Activated CD8-positive, alpha-beta T cell treated with anti-CD3 and anti-CD28 coated beads for 36 hours (primary cell): Measurements from ENCODE around the gene SSMEM1. TPM values are rescaled to one million over a fixed set of nuclear protein-coding genes. Genes with fewer than 3 reads are reported as not detected.
"Not testable (repeated sequence)": the region's sequence is repeated elsewhere in the genome, so short reads cannot be mapped to it uniquely, and the experiment has no call there.

Source experiments
- ATAC-seq: fragments of 200-7000 bp; cut with Tn5 transposase; one replicate; pipeline ENCODE4 v1.10.0; 2021; ENCODE audit warnings: mild to moderate bottlenecking, moderate library complexity
- CTCF ChIA-PET: fragments of 350-600 bp; sonication (Branson Sonifier 250); formaldehyde crosslinking; loops from one replicate; lab custom pipeline; 2021; ENCODE audit warnings: antibody characterized with exemption; lab: Charles Lee
- POLR2A ChIA-PET: fragments of 350-600 bp; sonication (Branson Sonifier 250); formaldehyde crosslinking; loops from one replicate; lab custom pipeline; 2021; ENCODE audit warnings: antibody characterized with exemption; lab: Charles Lee
- DNase-seq: peaks from one replicate; pipeline ENCODE4 v3.0.0-alpha.2; 2020
- H3K27ac Mint-ChIP-seq: one replicate; pipeline ENCODE4 v1.8.0; 2021; ENCODE audit warnings: mild to moderate bottlenecking, mixed read lengths
- H3K27me3 Mint-ChIP-seq: one replicate; pipeline ENCODE4 v1.8.0; 2021; ENCODE audit warnings: mixed read lengths
- H3K36me3 Mint-ChIP-seq: one replicate; pipeline ENCODE4 v1.8.0; 2021; ENCODE audit warnings: low read depth, mixed read lengths
- H3K4me1 Mint-ChIP-seq: one replicate; pipeline ENCODE4 v1.8.0; 2021; ENCODE audit warnings: low read depth, mixed read lengths
- H3K4me3 Mint-ChIP-seq: one replicate; pipeline ENCODE4 v1.8.0; 2021; ENCODE audit warnings: mild to moderate bottlenecking, moderate library complexity, mixed read lengths
- H3K9me3 Mint-ChIP-seq: one replicate; pipeline ENCODE4 v1.8.0; 2021; ENCODE audit warnings: mixed read lengths
- CTCF ChIP-seq: fragments of 200-600 bp; IDR thresholded peaks from one replicate; pipeline ENCODE4 v1.8.0; 2022; ENCODE audit warnings: antibody characterized with exemption, mild to moderate bottlenecking
- intact Hi-C: fragments of 100-400 bp; cut with micrococcal nuclease; formaldehyde crosslinking; loops from one replicate; pipeline ENCODE4 v1.10.0; 2022
- total RNA-seq, 2 experiments: library from RNA; stranded (reverse); gene quantifications; one replicate each; pipeline ENCODE4 v1.2.3, GENCODE V29; 2021

Gene SSMEM1
- total RNA-seq, 2 experiments from 2014 or later, result not detected

DNA sequence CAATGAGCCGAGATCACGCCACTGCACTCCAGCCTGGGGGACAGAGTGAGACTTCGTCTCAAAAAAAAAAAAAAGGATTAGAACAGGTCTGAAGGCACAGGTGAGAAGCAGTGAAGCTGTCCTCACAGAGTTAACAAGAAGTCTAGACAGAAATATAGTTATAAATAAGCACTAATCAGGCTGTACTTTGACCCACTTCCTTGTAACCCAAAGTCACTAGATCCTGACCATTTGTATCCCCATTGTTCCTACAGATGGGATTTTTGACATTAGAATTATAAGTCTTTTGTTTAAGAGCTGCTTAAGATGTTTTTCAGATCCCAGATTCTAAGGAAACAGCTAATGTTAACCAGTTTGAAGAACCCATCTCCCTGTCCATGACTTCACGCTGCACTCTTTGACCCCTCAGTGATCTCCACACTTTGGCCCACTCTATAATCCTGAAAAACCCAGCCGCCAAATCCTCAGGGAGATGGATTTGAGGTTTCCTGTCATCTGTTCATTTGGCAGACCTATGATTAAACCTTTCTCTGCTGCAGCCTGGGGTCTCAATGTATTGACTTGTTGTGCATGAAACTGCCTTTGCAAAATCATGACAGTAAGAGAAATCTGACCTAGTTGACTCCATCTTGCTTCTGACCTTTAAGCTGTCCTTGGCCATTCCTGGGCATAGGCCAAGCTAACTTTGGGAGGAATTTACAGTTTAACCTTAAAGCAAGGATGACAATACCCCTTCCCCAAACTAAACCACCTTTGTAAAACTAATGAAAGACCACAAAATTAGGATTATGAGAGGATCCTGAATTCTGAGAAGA lies 11.4 kb downstream of the SSMEM1 start:
- H3K27ac Mint-ChIP-seq, result no peak overlapping the region
- no peak for TF ChIP-seq CTCF
- ChIA-PET CTCF (interaction anchor here (1.2 kb wide), 1 partner anchor 79 kb away, joined by 3 read pairs; no protein-coding TSS in a partner anchor), POLR2A (no interaction called here)
- no peak for ATAC-seq
- H3K36me3 Mint-ChIP-seq, result no peaks in the 10 kb centered on the region
- H3K4me1 Mint-ChIP-seq, result no peaks in the 10 kb centered on the region
- DNase-seq, result no peak
- H3K27me3 Mint-ChIP-seq, result peaks cover 5% of the 10 kb centered on the region
- intact Hi-C loops, result no loop called here
- no peaks in the 10 kb centered on the region for H3K9me3 Mint-ChIP-seq
- no peak overlapping the region for H3K4me3 Mint-ChIP-seq

GRCh38 chr7:130219871-130220270 lies 12.2 kb downstream of the SSMEM1 start:
- H3K27me3 Mint-ChIP-seq, result no peaks in the 10 kb centered on the region
- intact Hi-C loops, result no loop called here
- no peak for ATAC-seq
- ChIA-PET CTCF (no interaction called here), POLR2A (no interaction called here)
- H3K27ac Mint-ChIP-seq, result no peak overlapping the region
- no peak for TF ChIP-seq CTCF
- no peaks in the 10 kb centered on the region for H3K9me3 Mint-ChIP-seq
- no peaks in the 10 kb centered on the region for H3K36me3 Mint-ChIP-seq
- H3K4me3 Mint-ChIP-seq, result no peak overlapping the region
- no peak for DNase-seq
- no peaks in the 10 kb centered on the region for H3K4me1 Mint-ChIP-seq

- no peaks in the 10 kb centered on the region for H3K4me1 Mint-ChIP-seq
- DNase-seq, result no peak
- ChIA-PET CTCF (no interaction called here), POLR2A (no interaction called here)
- ATAC-seq, result no peak
- no peak overlapping the region for H3K4me3 Mint-ChIP-seq
- no peaks in the 10 kb centered on the region for H3K27me3 Mint-ChIP-seq
- H3K9me3 Mint-ChIP-seq, result no peaks in the 10 kb centered on the region
- no peaks in the 10 kb centered on the region for H3K36me3 Mint-ChIP-seq
- intact Hi-C loops, result no loop called here
- no peak for TF ChIP-seq CTCF
- H3K27ac Mint-ChIP-seq, result no peak overlapping the region
These were observed 14.1 kb downstream of the SSMEM1 start for GRCh38 chr7:130221746-130222145.

DNA sequence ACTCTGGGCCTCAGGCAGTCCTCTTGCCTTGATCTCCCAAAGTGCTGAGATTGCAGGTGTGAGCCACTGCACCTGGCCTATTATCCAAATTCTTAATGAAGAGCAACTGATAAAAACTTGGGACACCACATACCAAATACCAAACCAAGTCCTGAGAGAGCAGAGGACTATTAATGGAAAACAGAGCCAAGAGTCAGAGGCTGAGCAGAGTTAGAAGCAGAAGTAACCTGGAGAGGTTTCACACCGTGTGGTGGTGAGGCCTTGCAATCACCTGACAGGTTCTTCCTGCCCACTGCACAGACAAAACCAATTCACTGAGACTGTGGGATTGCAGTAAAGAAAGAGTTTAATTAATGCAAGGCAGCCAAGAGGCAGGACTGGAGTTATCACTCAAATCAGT lies 16.0 kb downstream of the SSMEM1 start:
- POLR2A ChIA-PET, result no interaction called here
- H3K27ac Mint-ChIP-seq, result no peak overlapping the region
- H3K4me3 Mint-ChIP-seq, result no peak overlapping the region
- no peaks in the 10 kb centered on the region for H3K9me3 Mint-ChIP-seq
- intact Hi-C loops, result no loop called here
- TF ChIP-seq CTCF, result no peak
- CTCF ChIA-PET, result no interaction called here
- DNase-seq (no peak), ATAC-seq (no peak)
- H3K4me1 Mint-ChIP-seq, result no peaks in the 10 kb centered on the region
- H3K36me3 Mint-ChIP-seq, result no peaks in the 10 kb centered on the region
- no peaks in the 10 kb centered on the region for H3K27me3 Mint-ChIP-seq

DNA sequence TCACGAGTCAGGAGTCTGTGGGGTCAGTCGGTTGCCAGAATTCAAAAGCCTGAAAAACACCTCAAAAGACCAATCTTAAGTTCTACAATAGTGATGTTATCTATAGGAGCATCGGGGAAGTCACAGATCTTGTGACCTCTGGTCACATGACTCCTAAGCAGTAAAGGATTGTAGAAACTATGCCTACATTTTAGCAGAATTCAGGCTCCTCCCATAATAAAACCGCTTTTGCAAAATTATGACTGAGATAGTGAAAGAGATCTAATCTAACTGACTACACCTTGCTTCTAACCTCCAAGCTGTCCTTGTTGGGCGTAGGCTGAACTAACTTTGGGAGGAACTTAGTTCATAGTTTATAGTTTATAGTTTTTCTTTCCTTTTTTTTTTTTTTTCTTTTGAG lies 16.6 kb downstream of the SSMEM1 start:
- H3K4me3 Mint-ChIP-seq, result no peak overlapping the region
- TF ChIP-seq CTCF, result no peak
- intact Hi-C loops, result no loop called here
- no peak overlapping the region for H3K27ac Mint-ChIP-seq
- H3K36me3 Mint-ChIP-seq, result no peaks in the 10 kb centered on the region
- no peaks in the 10 kb centered on the region for H3K27me3 Mint-ChIP-seq
- H3K9me3 Mint-ChIP-seq, result no peaks in the 10 kb centered on the region
- ATAC-seq (no peak), DNase-seq (no peak)
- POLR2A ChIA-PET, result no interaction called here
- no peaks in the 10 kb centered on the region for H3K4me1 Mint-ChIP-seq
- CTCF ChIA-PET, result no interaction called here

- ATAC-seq, H3K36me3 Mint-ChIP-seq, H3K9me3 Mint-ChIP-seq: not testable (repeated sequence)
These were observed 17.3 kb downstream of the SSMEM1 start for GRCh38 chr7:130224923-130225322.

More at GRCh38 chr7:130224923-130225322, 17.3 kb downstream of the SSMEM1 start:
- intact Hi-C loops, CTCF ChIA-PET, H3K27me3 Mint-ChIP-seq, H3K4me1 Mint-ChIP-seq, DNase-seq, H3K4me3 Mint-ChIP-seq, POLR2A ChIA-PET, H3K27ac Mint-ChIP-seq: not testable (repeated sequence)
